ENCODE measurements around the gene STX10. TPM values are rescaled to one million over a fixed set of nuclear protein-coding genes. Genes with fewer than 3 reads are reported as not detected.

STX10 gene
- total and polyA plus RNA-seq, 3 donors from 2014 or later = 18.1 to 37.6 (median 27.2) TPM

DNA sequence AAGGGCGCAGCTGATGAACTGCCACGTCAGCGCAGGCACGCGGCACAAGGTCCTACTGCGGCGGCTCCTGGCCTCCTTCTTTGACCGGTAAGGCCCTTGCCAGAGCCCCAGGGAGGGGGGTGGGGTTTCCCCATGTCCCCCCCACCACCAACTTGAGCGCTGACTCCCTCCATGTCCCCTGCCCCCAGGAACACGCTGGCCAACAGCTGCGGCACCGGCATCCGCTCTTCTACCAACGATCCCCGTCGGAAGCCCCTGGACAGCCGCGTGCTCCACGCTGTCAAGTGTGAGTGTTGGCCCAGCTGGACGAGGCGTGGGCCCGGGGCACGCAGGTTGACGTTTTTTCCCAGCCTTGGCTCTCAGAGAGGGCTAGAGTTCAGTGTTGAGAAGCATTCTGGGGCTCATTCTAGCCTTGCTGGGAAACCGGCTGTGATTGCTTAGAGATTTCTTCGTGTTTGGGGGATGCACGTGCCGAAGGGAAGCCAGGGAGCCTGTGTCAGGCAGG, 12.8 kb downstream of the STX10 start:
- no peak for TF ChIP-seq POLR2A (IDR thresholded peaks at IDR 0.05)
- TF ChIP-seq, protein P1, sequence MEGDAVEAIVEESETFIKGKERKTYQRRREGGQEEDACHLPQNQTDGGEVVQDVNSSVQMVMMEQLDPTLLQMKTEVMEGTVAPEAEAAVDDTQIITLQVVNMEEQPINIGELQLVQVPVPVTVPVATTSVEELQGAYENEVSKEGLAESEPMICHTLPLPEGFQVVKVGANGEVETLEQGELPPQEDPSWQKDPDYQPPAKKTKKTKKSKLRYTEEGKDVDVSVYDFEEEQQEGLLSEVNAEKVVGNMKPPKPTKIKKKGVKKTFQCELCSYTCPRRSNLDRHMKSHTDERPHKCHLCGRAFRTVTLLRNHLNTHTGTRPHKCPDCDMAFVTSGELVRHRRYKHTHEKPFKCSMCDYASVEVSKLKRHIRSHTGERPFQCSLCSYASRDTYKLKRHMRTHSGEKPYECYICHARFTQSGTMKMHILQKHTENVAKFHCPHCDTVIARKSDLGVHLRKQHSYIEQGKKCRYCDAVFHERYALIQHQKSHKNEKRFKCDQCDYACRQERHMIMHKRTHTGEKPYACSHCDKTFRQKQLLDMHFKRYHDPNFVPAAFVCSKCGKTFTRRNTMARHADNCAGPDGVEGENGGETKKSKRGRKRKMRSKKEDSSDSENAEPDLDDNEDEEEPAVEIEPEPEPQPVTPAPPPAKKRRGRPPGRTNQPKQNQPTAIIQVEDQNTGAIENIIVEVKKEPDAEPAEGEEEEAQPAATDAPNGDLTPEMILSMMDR (IDR thresholded peaks at IDR 0.05) = no peak
- no peaks in the 10 kb centered on the region for H3K9me3 ChIP-seq
- no peak overlapping the region for H3K27ac ChIP-seq
- WGBS, 2 donors = 89 to 93% methylated on average over 12 to 28 of the region's 28 CpGs
- no peak overlapping the region for H3K4me3 ChIP-seq
- intact Hi-C loops (cut with DNase I; ENCODE audit: low total_unique reads) = no loop called here
- DNase-seq = no peak
- no peaks in the 10 kb centered on the region for H3K4me1 ChIP-seq
- no peaks in the 10 kb centered on the region for H3K36me3 ChIP-seq (ENCODE audit: low read depth, missing control alignments)
- no peaks in the 10 kb centered on the region for H3K27me3 ChIP-seq

DNA sequence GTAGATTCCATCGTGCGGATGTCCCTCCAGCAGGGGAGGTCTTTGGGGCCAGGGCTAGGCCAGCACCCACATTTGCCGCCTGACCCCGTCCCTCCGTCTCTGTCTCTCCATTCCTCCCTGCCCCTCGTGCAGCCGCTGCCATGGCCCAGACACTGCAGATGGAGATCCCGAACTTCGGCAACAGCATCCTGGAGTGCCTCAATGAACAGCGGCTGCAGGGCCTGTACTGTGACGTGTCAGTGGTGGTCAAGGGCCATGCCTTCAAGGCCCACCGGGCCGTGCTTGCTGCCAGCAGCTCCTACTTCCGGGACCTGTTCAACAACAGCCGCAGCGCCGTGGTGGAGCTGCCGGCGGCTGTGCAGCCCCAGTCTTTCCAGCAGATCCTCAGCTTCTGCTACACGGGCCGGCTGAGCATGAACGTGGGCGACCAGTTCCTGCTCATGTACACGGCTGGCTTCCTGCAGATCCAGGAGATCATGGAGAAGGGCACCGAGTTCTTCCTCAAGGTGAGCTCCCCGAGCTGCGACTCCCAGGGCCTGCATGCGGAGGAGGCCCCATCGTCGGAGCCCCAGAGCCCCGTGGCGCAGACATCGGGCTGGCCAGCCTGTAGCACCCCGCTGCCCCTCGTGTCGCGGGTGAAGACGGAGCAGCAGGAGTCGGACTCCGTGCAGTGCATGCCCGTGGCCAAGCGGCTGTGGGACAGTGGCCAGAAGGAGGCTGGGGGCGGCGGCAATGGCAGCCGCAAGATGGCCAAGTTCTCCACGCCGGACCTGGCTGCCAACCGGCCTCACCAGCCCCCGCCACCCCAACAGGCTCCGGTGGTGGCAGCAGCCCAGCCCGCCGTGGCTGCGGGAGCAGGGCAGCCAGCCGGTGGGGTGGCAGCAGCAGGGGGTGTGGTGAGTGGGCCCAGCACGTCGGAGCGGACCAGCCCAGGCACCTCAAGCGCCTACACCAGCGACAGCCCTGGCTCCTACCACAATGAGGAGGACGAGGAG, 14.8 kb downstream of the STX10 start:
- Histone ChIP-seq H3K9me3 (no peaks in the 10 kb centered on the region), H3K36me3 (ENCODE audit: low read depth, missing control alignments) (no peaks in the 10 kb centered on the region), H3K4me1 (no peaks in the 10 kb centered on the region), H3K4me3 (no peak overlapping the region), H3K27ac (no peak overlapping the region), H3K27me3 (no peaks in the 10 kb centered on the region)
- intact Hi-C loops (cut with DNase I; ENCODE audit: low total_unique reads) = no loop called here
- TF ChIP-seq, protein P1 (IDR thresholded peaks at IDR 0.05) = no peak
- TF ChIP-seq POLR2A (IDR thresholded peaks at IDR 0.05) = no peak
- DNase-seq = no peak
- 95 to 96% methylated on average over 22 to 60 of the region's 60 CpGs for WGBS, 2 donors

DNA sequence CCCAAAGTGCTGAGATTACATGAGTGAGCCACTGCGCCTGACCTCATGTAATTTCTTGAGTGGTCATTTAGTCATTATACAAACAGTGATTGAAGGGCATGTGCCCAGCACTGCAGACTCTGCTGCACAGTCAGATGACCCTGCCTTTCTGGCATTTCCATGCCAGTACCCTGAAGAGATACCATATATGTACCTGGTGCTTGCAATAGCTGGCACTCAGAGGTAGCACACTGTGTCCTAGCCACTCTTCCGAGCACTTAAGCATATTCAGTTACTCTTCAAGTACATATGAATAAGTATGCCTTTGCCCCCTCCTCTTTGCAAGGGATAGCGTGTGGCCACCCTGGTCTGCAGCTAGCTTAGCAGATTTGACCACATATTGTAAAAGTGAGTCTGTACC, 15.5 kb downstream of the STX10 start:
- H3K4me1 ChIP-seq = no peaks in the 10 kb centered on the region
- H3K4me3 ChIP-seq = no peak overlapping the region
- H3K27me3 ChIP-seq = no peaks in the 10 kb centered on the region
- H3K36me3 ChIP-seq (ENCODE audit: low read depth, missing control alignments) = no peaks in the 10 kb centered on the region
- 84 to 96% methylated on average over 3 of the region's 3 CpGs for WGBS, 2 donors
- TF ChIP-seq, protein P1 (IDR thresholded peaks at IDR 0.05) = no peak
- no peak for TF ChIP-seq POLR2A (IDR thresholded peaks at IDR 0.05)
- no peak for DNase-seq
- no peaks in the 10 kb centered on the region for H3K9me3 ChIP-seq
- intact Hi-C loops (cut with DNase I; ENCODE audit: low total_unique reads) = no loop called here
- H3K27ac ChIP-seq = no peak overlapping the region

DNA sequence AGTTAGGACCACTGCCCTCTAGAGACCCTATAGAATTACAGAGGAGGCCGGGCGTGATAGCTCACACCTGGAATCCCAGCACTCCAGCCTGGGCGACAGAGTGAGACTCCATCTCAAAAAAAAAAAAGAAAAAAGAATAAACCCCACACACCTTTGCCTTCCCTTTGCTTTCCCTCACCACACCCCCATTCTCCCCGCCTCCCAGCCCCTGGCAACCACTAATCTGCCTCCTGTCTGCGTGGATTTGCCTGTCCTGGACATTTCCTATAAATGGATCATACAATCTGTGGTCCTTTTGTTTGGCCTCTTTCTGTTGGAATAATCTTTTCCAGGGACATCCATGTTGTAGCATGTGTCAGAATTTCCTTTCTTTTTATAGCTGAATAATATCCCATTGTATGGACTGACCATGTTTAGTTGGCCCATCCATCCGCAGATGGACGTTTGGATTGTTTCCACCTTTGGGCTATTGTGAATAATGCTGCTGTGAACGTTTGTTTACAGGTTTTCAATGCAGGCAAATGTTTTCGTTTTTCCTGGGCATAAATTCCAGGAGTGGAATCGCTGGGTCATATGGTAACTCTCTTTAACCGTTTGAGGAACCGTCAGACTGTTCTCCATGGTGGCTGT, 16.8 kb downstream of the STX10 start:
- Histone ChIP-seq H3K27ac (no peak overlapping the region), H3K27me3 (no peaks in the 10 kb centered on the region), H3K9me3 (no peaks in the 10 kb centered on the region)

More for the DNA sequence above, 16.8 kb downstream of the STX10 start:
- 76 to 85% methylated on average over 12 of the region's 12 CpGs for WGBS, 2 donors
- intact Hi-C loops (cut with DNase I; ENCODE audit: low total_unique reads) = no loop called here
- no peaks in the 10 kb centered on the region for H3K4me1 ChIP-seq
- no peak for DNase-seq
- no peak overlapping the region for H3K4me3 ChIP-seq
- H3K36me3 ChIP-seq (ENCODE audit: low read depth, missing control alignments) = no peaks in the 10 kb centered on the region
- TF ChIP-seq, protein P1 (IDR thresholded peaks at IDR 0.05) = no peak
- TF ChIP-seq POLR2A (IDR thresholded peaks at IDR 0.05) = no peak

All from testis (tissue), 3 donors.